IPS-NIHi7 (cell line): ENCODE measurements around the gene VPS13C.
"Not testable (repeated sequence)": the region's sequence is repeated elsewhere in the genome, so short reads cannot be mapped to it uniquely, and the experiment has no call there.

Experiments used
- DNase-seq: peaks from one replicate; pipeline ENCODE4 v3.0.0; 2012; ENCODE audit warnings: mixed read lengths; ENCODE audit errors: extremely low spot score

Gene VPS13C

GRCh38 chr15:62035256-62035924 is 24.9 kb downstream of the VPS13C start:
- DNase-seq: no peak

GRCh38 chr15:62027916-62028315 is 32.3 kb downstream of the VPS13C start:
- DNase-seq: no peak

- DNase-seq: no peak
Measured at GRCh38 chr15:62027263-62027565, 33.0 kb downstream of the VPS13C start.

- no peak for DNase-seq
Measured at GRCh38 chr15:62026487-62027262, 33.6 kb downstream of the VPS13C start.

- DNase-seq: peak; percentile 9
Measured at GRCh38 chr15:62021991-62022600, 38.2 kb downstream of the VPS13C start.

- no peak for DNase-seq
Measured at GRCh38 chr15:62020576-62021160, 39.6 kb downstream of the VPS13C start.

GRCh38 chr15:62005354-62005753 is 54.9 kb downstream of the VPS13C start:
- not testable (repeated sequence) for DNase-seq

GRCh38 chr15:61997786-61998185 is 62.5 kb downstream of the VPS13C start:
- no peak for DNase-seq

GRCh38 chr15:61996056-61996635 is 64.1 kb downstream of the VPS13C start:
- no peak for DNase-seq

GRCh38 chr15:61994216-61994615 is 66.0 kb downstream of the VPS13C start:
- DNase-seq: no peak

GRCh38 chr15:61992518-61992917 is 67.7 kb downstream of the VPS13C start:
- no peak for DNase-seq

GRCh38 chr15:61989667-61990066 is 70.6 kb downstream of the VPS13C start:
- no peak for DNase-seq

- no peak for DNase-seq
Measured at GRCh38 chr15:61987824-61988223, 72.4 kb downstream of the VPS13C start.

- DNase-seq: no peak
Measured at GRCh38 chr15:61983081-61983480, 77.2 kb downstream of the VPS13C start.

GRCh38 chr15:61978225-61978624 is 82.0 kb downstream of the VPS13C start:
- no peak for DNase-seq

- DNase-seq: no peak
Measured at GRCh38 chr15:61974759-61975158, 85.5 kb downstream of the VPS13C start.

GRCh38 chr15:61974118-61974517 is 86.1 kb downstream of the VPS13C start:
- no peak for DNase-seq

- DNase-seq: no peak
Measured at GRCh38 chr15:61951949-61952348, 108.3 kb downstream of the VPS13C start.

GRCh38 chr15:61946778-61947177 is 113.5 kb downstream of the VPS13C start:
- DNase-seq: no peak

GRCh38 chr15:61943992-61944391 is 116.3 kb downstream of the VPS13C start:
- no peak for DNase-seq

GRCh38 chr15:61938249-61938648 is 122.0 kb downstream of the VPS13C start:
- DNase-seq: no peak

- no peak for DNase-seq
Measured at GRCh38 chr15:61936528-61937195, 123.6 kb downstream of the VPS13C start.
